SK-N-SH (cell line): ENCODE data around the gene RASAL2.

Experiments used
- CTCF ChIP-seq: fragments of 200-600 bp; sonication (generic); IDR thresholded peaks from 2 replicates; pipeline ENCODE4 v1.6.1; 2017; ENCODE audit warnings: antibody characterized with exemption, mild to moderate bottlenecking, moderate library complexity
- RCOR1 ChIP-seq: fragments of 150-350 bp; IDR thresholded peaks from 2 replicates; pipeline ENCODE4 v1.6.1; 2017; ENCODE audit warnings: antibody characterized with exemption, low read length

DNA sequence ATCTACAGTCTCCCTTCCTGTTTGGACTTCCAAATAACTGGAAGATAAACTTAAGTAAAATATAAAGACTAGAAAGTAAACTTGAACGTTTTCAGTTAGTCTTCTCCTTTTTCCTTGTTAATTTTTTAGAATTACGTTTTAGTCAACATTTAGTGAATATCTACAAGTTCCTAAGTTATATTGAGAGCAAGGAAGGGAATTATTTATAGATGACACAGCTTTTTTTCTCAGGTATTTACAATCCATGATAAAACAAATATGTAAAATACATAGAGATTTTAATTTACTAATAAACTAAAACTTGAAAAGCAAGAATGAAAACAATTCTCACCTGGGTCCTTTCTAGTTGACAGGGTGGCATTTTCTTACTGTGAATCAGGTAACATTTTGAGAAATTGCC, 313.3 kb downstream of the RASAL2 start:
- TF ChIP-seq CTCF (no peak), RCOR1 (no peak)
